Left lobe of liver (tissue), 2 donors: ENCODE measurements around the gene SLC2A11. TPM values are rescaled to one million over a fixed set of nuclear protein-coding genes. Genes with fewer than 3 reads are reported as not detected.

Source experiments
- ATAC-seq: fragments of 200-7000 bp; cut with Tn5 transposase; one replicate; pipeline ENCODE4 v1.9.1; 2020; ENCODE audit warnings: mild to moderate bottlenecking, moderate library complexity
- DNase-seq: peaks from one replicate; pipeline ENCODE4 v3.0.0-alpha.2; 2020; ENCODE audit warnings: low spot score
- total RNA-seq: library from RNA; stranded (reverse); gene quantifications from one replicate; pipeline ENCODE4 v1.2.1, GENCODE V29; 2021
- donor health status: DM: no; HTN: no; CAD: no; lungs with moderate emphysema.
- donor health status: DM: no; HTN: yes; CAD: no.

SLC2A11 gene
- 6.8 TPM for total RNA-seq

- DNase-seq: peak; percentile 97
- peak; percentile 92 for ATAC-seq
Observed at GRCh38 chr22:23857606-23858483, at the start of gene SLC2A11. Gene SLC2A11, plus strand, starts transcription at chr22:23857875. Its CDS starts 125 bp downstream, at chr22:23858000.

GRCh38 chr22:23812378-23812777 is 45.3 kb upstream of the SLC2A11 start:
- no peak for ATAC-seq
- no peak for DNase-seq

- DNase-seq: no peak
- no peak for ATAC-seq
Observed at GRCh38 chr22:23815541-23816155, 42.0 kb upstream of the SLC2A11 start.

GRCh38 chr22:23816156-23816976 is 41.3 kb upstream of the SLC2A11 start:
- ATAC-seq: no peak
- no peak for DNase-seq

GRCh38 chr22:23817146-23817545 is 40.5 kb upstream of the SLC2A11 start:
- DNase-seq: no peak
- ATAC-seq: no peak

- ATAC-seq (no peak), DNase-seq (no peak)
Observed at GRCh38 chr22:23818541-23818940, 39.1 kb upstream of the SLC2A11 start.

- DNase-seq (no peak), ATAC-seq (no peak)
Observed at GRCh38 chr22:23820748-23821211, 36.9 kb upstream of the SLC2A11 start.

- ATAC-seq (peak; percentile 51), DNase-seq (no peak)
Observed at GRCh38 chr22:23822101-23822671, 35.5 kb upstream of the SLC2A11 start.

- ATAC-seq: no peak
- DNase-seq: no peak
Observed at GRCh38 chr22:23823331-23823791, 34.3 kb upstream of the SLC2A11 start.

- DNase-seq (no peak), ATAC-seq (no peak)
Observed at GRCh38 chr22:23824476-23825245, 33.0 kb upstream of the SLC2A11 start.

- no peak for ATAC-seq
- DNase-seq: no peak
Observed at GRCh38 chr22:23825246-23825905, 32.3 kb upstream of the SLC2A11 start.

- DNase-seq: peak; percentile 48
- ATAC-seq: peak; percentile 30
Observed at GRCh38 chr22:23826510-23827350, 30.9 kb upstream of the SLC2A11 start.

- DNase-seq (no peak), ATAC-seq (no peak)
Observed at GRCh38 chr22:23827351-23827995, 30.2 kb upstream of the SLC2A11 start.

GRCh38 chr22:23828800-23829680 is 28.6 kb upstream of the SLC2A11 start:
- ATAC-seq (peak; percentile 78), DNase-seq (peak; percentile 87)

- DNase-seq (no peak), ATAC-seq (no peak)
Observed at GRCh38 chr22:23829845-23830372, 27.8 kb upstream of the SLC2A11 start.

- no peak for ATAC-seq
- DNase-seq: no peak
Observed at GRCh38 chr22:23831261-23831660, 26.4 kb upstream of the SLC2A11 start.

GRCh38 chr22:23831781-23832180 is 25.9 kb upstream of the SLC2A11 start:
- DNase-seq (no peak), ATAC-seq (no peak)
